Kidney (tissue), 14 donors: ENCODE measurements around the gene LRRC61. TPM values are rescaled to one million over a fixed set of nuclear protein-coding genes. Genes with fewer than 3 reads are reported as not detected.

Experiments
- DNase-seq, 5 donors: peaks; one replicate each; pipeline ENCODE4 v3.0.0-alpha.2; 2013 to 2020
- FAIRE-seq: peaks from 2 replicates; lab custom pipeline; 2012; peaks lifted over from hg19 to GRCh38; lab: Jason Lieb, UNC
- H3K27ac ChIP-seq, 2 donors: one replicate each; pipeline ENCODE4 v1.7.0; 2013; ENCODE audit warnings: low read depth in 2 of 2, low read length in 2 of 2, inconsistent platforms in 1 of 2
- H3K27me3 ChIP-seq: one replicate; pipeline ENCODE4 v1.7.1; 2013; ENCODE audit warnings: low read length, inconsistent platforms; ENCODE audit not compliant: control insufficient read depth, insufficient read depth
- H3K36me3 ChIP-seq, 3 donors: one replicate each; pipeline versions ENCODE4 v1.7.0 to v1.7.1; 2013; ENCODE audit warnings: low read length in 3 of 3, control low read depth in 1 of 3, inconsistent platforms in 1 of 3; ENCODE audit not compliant: insufficient read depth in 3 of 3, control insufficient read depth in 2 of 3
- H3K4me1 ChIP-seq, 3 donors: one replicate each; pipeline versions ENCODE4 v1.7.0 to v1.7.1; 2013; ENCODE audit warnings: low read length in 3 of 3, inconsistent platforms in 1 of 3, low read depth in 1 of 3; ENCODE audit not compliant: control insufficient read depth in 2 of 3, insufficient read depth in 2 of 3
- H3K4me3 ChIP-seq, 3 donors: one replicate each; pipeline versions ENCODE4 v1.7.0 to v1.8.1; 2013; ENCODE audit warnings: low read length in 3 of 3, control low read depth in 1 of 3, inconsistent platforms in 1 of 3
- H3K9ac ChIP-seq, 3 donors: one replicate each; pipeline versions ENCODE4 v1.7.0 to v1.7.1; 2013; ENCODE audit warnings: low read length in 3 of 3, control low read depth in 1 of 3, inconsistent platforms in 1 of 3
- H3K9me3 ChIP-seq, 3 donors: one replicate each; pipeline versions ENCODE4 v1.7.0 to v1.7.1; 2013; ENCODE audit warnings: low read length in 3 of 3, control low read depth in 1 of 3, inconsistent platforms in 1 of 3; ENCODE audit not compliant: control insufficient read depth in 2 of 3, insufficient read depth in 1 of 3
- intact Hi-C: fragments of 100-400 bp; cut with DNase I; formaldehyde crosslinking; loops from one replicate; pipeline ENCODE4 v1.11.1; 2022
- polyA plus RNA-seq: library from polyadenylated mRNA; stranded (reverse); fragments of 350-450 nt; fragmentation: Illumina TruSeq; extraction: RNeasy Lipid Tissue Mini Kit (QIAGEN cat#74804); gene quantifications from one replicate; pipeline ENCODE4 v1.2.3, GENCODE V29; 2014; ENCODE audit warnings: low read depth, low replicate concordance; ENCODE audit not compliant: insufficient read depth
- total RNA-seq: library from RNA; stranded (reverse); fragmentation: NEBNext Ultra II Directional; extraction: Animal tissue kit (Norgen Biotek cat#: 25700); gene quantifications from one replicate; pipeline ENCODE4 v1.2.1, GENCODE V29; 2021
- TF ChIP-seq, protein P1 (sequence below): IDR thresholded peaks from 3 replicates; pipeline ENCODE4 v1.5.1; 2012; ENCODE audit warnings: mild to moderate bottlenecking, moderate library complexity, borderline replicate concordance; ENCODE audit not compliant: insufficient read depth; ENCODE audit errors: extremely low read depth
- donor health status: control.
- donor health status: control.
- donor health status: control.
- donor health status: control.
- donor health status: control.
- donor health status: DM: yes; HTN: yes; CAD: no.
- donor health status: Normal renal cell carcinoma (clear cell type).

LRRC61 gene
- total and polyA plus RNA-seq, 2 donors from 2014 or later: 17.1 to 23.2 TPM

DNA sequence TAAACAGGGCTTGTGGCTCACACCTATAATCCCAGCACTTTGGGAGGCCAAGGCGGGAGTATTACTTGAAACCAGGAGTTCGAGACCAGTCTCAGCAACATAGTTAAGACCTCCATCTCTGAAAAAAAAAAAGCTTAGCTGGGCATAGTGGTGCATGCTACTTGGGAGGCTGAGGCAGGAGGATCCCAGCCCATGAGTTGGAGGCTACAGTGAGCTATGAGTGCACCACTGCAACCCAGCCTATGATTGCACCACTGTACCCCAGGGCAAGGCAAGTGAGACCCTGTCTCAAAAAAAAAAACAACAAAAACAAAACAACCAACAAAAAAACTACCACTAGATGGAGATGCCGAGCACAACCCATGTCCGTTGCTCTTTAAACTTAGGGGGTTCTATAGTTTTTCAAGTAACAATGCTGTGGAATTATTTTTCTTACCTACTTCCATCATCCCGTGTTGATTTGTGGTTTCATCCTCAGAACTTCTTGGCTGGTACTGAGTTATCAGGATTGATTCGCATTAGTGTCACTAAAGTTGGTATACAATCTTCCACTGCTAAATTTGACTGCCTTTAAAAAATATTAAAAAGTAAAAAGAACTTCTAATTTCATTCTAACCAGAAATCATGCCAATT lies 33.2 kb downstream of the LRRC61 start:
- Histone ChIP-seq H3K36me3 (no peaks in the 10 kb centered on the region), H3K9ac (no peak overlapping the region), H3K4me1 (no peaks in the 10 kb centered on the region), H3K27ac (no peak overlapping the region), H3K9me3 (no peaks in the 10 kb centered on the region), H3K27me3 (no peaks in the 10 kb centered on the region), H3K4me3 (no peak overlapping the region)
- DNase-seq: peak in 2 of 5 donors; percentile 61 to 79
- intact Hi-C loops: no loop called here
- TF ChIP-seq, protein P1, sequence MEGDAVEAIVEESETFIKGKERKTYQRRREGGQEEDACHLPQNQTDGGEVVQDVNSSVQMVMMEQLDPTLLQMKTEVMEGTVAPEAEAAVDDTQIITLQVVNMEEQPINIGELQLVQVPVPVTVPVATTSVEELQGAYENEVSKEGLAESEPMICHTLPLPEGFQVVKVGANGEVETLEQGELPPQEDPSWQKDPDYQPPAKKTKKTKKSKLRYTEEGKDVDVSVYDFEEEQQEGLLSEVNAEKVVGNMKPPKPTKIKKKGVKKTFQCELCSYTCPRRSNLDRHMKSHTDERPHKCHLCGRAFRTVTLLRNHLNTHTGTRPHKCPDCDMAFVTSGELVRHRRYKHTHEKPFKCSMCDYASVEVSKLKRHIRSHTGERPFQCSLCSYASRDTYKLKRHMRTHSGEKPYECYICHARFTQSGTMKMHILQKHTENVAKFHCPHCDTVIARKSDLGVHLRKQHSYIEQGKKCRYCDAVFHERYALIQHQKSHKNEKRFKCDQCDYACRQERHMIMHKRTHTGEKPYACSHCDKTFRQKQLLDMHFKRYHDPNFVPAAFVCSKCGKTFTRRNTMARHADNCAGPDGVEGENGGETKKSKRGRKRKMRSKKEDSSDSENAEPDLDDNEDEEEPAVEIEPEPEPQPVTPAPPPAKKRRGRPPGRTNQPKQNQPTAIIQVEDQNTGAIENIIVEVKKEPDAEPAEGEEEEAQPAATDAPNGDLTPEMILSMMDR: peak; percentile 55
- no peak for FAIRE-seq

- intact Hi-C loops: no loop called here
Observed at GRCh38 chr7:150357270-150357669, 34.1 kb downstream of the LRRC61 start.

DNA sequence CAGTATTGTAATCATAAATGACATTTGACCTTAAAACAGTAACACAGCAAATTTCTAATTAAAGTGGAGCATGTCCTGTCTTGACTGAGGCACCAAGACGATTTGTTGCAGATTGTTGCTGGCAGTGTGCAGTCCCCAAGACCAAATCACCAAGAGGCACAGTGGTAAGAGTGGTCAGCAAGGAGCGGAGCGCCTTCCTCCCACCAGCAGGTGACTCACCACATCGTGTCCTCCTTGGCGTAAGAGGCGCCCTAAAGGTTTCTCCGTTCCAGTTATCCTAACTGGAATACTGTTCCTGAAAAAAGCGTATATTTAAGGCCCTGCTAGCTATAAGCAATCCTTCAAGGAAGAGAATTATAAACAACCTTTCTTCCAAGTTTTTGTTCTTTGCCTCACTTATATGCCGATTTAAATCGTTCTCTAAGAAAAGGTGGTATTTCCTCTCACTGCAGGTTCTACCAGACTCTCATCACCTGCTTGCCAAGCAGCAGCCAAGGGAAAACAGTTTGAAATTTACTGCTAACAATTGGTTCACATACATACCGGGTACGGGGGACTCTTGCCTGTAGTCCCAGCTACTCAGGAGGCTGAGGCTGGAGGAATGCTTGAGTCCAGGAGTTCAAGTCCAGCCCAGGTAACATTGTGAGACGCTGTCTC lies 34.7 kb downstream of the LRRC61 start:
- Histone ChIP-seq H3K36me3 (no peaks in the 10 kb centered on the region), H3K9ac (no peak overlapping the region), H3K9me3 (no peaks in the 10 kb centered on the region), H3K27me3 (no peaks in the 10 kb centered on the region), H3K27ac (no peak overlapping the region), H3K4me1 (no peaks in the 10 kb centered on the region), H3K4me3 (no peak overlapping the region)
- intact Hi-C loops: no loop called here
- TF ChIP-seq, protein P1: no peak
- DNase-seq (no peak), FAIRE-seq (no peak)

More at GRCh38 chr7:150357270-150357669, 34.1 kb downstream of the LRRC61 start:
- Histone ChIP-seq H3K27me3 (no peaks in the 10 kb centered on the region), H3K27ac (no peak overlapping the region), H3K4me3 (no peak overlapping the region), H3K9ac (no peak overlapping the region), H3K36me3 (no peaks in the 10 kb centered on the region), H3K9me3 (no peaks in the 10 kb centered on the region), H3K4me1 (no peaks in the 10 kb centered on the region)
- DNase-seq: no peak
- FAIRE-seq: no peak
- TF ChIP-seq, protein P1: no peak
